ENCODE measurements around the gene SEMA5A. TPM values are rescaled to one million over a fixed set of nuclear protein-coding genes. Genes with fewer than 3 reads are reported as not detected.
A peak's percentile ranks its signal among the peaks of the same experiment; 100 is the strongest.

The SEMA5A gene
- total RNA-seq, 3 donors from 2014 or later, result 20.3 to 43.8 (median 33.6) TPM

GRCh38 chr5:9189681-9190080, 356.2 kb downstream of the SEMA5A start:
- Histone ChIP-seq H3K4me1 (ENCODE audit: low read depth) (no peaks in the 10 kb centered on the region), H3K4me3 (no peak overlapping the region), H3K36me3 (ENCODE audit: low read depth) (no peaks in the 10 kb centered on the region), H3K9me3 (no peaks in the 10 kb centered on the region)
- ATAC-seq (no peak), DNase-seq (no peak)
- no peak for TF ChIP-seq CTCF (IDR thresholded peaks at IDR 0.05)
- intact Hi-C loops (cut with DNase I, micrococcal nuclease), result no loop called here

GRCh38 chr5:9188956-9189355, 356.9 kb downstream of the SEMA5A start:
- DNase-seq (no peak), ATAC-seq (no peak)
- Histone ChIP-seq H3K9me3 (no peaks in the 10 kb centered on the region), H3K4me3 (no peak overlapping the region), H3K4me1 (ENCODE audit: low read depth) (no peaks in the 10 kb centered on the region), H3K36me3 (ENCODE audit: low read depth) (no peaks in the 10 kb centered on the region)
- no peak for TF ChIP-seq CTCF (IDR thresholded peaks at IDR 0.05)
- intact Hi-C loops (cut with DNase I, micrococcal nuclease), result no loop called here

GRCh38 chr5:9188131-9188530, 357.7 kb downstream of the SEMA5A start:
- intact Hi-C loops (cut with DNase I, micrococcal nuclease), result no loop called here
- peak; percentile 13 for ATAC-seq
- Histone ChIP-seq H3K9me3 (no peaks in the 10 kb centered on the region), H3K4me1 (ENCODE audit: low read depth) (no peaks in the 10 kb centered on the region), H3K36me3 (ENCODE audit: low read depth) (no peaks in the 10 kb centered on the region), H3K4me3 (no peak overlapping the region)
- no peak for DNase-seq
- TF ChIP-seq CTCF (IDR thresholded peaks at IDR 0.05), result no peak

- Histone ChIP-seq H3K9me3 (no peaks in the 10 kb centered on the region), H3K4me3 (no peak overlapping the region), H3K4me1 (ENCODE audit: low read depth) (no peaks in the 10 kb centered on the region), H3K36me3 (ENCODE audit: low read depth) (no peaks in the 10 kb centered on the region)
- no peak for TF ChIP-seq CTCF (IDR thresholded peaks at IDR 0.05)
- DNase-seq (no peak), ATAC-seq (no peak)
- intact Hi-C loops (cut with DNase I, micrococcal nuclease), result no loop called here
These were observed 358.3 kb downstream of the SEMA5A start for GRCh38 chr5:9187614-9188013.

- TF ChIP-seq CTCF (IDR thresholded peaks at IDR 0.05), result no peak
- DNase-seq, result no peak
- no peak overlapping the region for H3K4me3 ChIP-seq
- intact Hi-C loops (cut with DNase I, micrococcal nuclease), result no loop called here
- no peaks in the 10 kb centered on the region for H3K36me3 ChIP-seq (ENCODE audit: low read depth)
- no peaks in the 10 kb centered on the region for H3K9me3 ChIP-seq
- ATAC-seq, result no peak
- no peaks in the 10 kb centered on the region for H3K4me1 ChIP-seq (ENCODE audit: low read depth)
These were observed 359.8 kb downstream of the SEMA5A start for GRCh38 chr5:9186069-9186468.

- no peak for TF ChIP-seq CTCF (IDR thresholded peaks at IDR 0.05)
- H3K36me3 ChIP-seq (ENCODE audit: low read depth), result no peaks in the 10 kb centered on the region
- H3K4me3 ChIP-seq, result no peak overlapping the region
- intact Hi-C loops (cut with DNase I, micrococcal nuclease), result no loop called here
- no peaks in the 10 kb centered on the region for H3K4me1 ChIP-seq (ENCODE audit: low read depth)
- no peaks in the 10 kb centered on the region for H3K9me3 ChIP-seq
- ATAC-seq (no peak), DNase-seq (no peak)
These were observed 361.9 kb downstream of the SEMA5A start for GRCh38 chr5:9183992-9184391.
